GM12878 (cell line): ENCODE measurements around the gene FABP1. TPM values are rescaled to one million over a fixed set of nuclear protein-coding genes. Genes with fewer than 3 reads are reported as not detected.

ENCODE experiments used
- ATAC-seq: fragments of 200-7000 bp; cut with Tn5 transposase; 3 replicates; pipeline ENCODE4 v1.9.1; 2020; ENCODE audit warnings: mild to moderate bottlenecking, moderate library complexity
- BruUV-seq: library from RNA; stranded (reverse); fragments of 400-500 nt; replicated peaks from 2 replicates; lab custom pipeline; 2021; lab: Mats Ljungman, UMichigan
- CTCF ChIA-PET: fragments of 300-600 bp; sonication (Branson Sonifier 250); formaldehyde crosslinking; extraction: SDS; loops from one replicate; lab custom pipeline; 2021; ENCODE audit warnings: inconsistent platforms; lab: Yijun Ruan, JAX
- POLR2A ChIA-PET: fragments of 350-600 bp; formaldehyde crosslinking; extraction: SDS; loops from one replicate; lab custom pipeline; 2021; ENCODE audit warnings: inconsistent platforms; lab: Charles Lee
- RAD21 ChIA-PET: fragments of 300-600 bp; sonication (Branson Sonifier 250); formaldehyde crosslinking; loops from one replicate; lab custom pipeline; 2023; ENCODE audit warnings: antibody characterized with exemption; ENCODE audit not compliant: unreplicated experiment; lab: Charles Lee
- SMC1A ChIA-PET: fragments of 300-600 bp; sonication (Branson Sonifier 250); formaldehyde crosslinking; loops from one replicate; lab custom pipeline; 2023; ENCODE audit not compliant: unreplicated experiment, uncharacterized antibody; lab: Charles Lee
- DNase-seq: peaks from one replicate; pipeline ENCODE4 v3.0.0-alpha.2; 2011; ENCODE audit warnings: low read depth, low spot score
- FAIRE-seq: peaks from 3 replicates; lab custom pipeline; 2011; peaks lifted over from hg19 to GRCh38; lab: Jason Lieb, UNC
- H2AFZ ChIP-seq: 2 replicates; pipeline ENCODE4 v1.6.0; 2011; ENCODE audit warnings: low read depth, low read length, control low read depth; ENCODE audit not compliant: control insufficient read depth
- H3K27ac ChIP-seq: 2 replicates; pipeline ENCODE4 v1.5.1; 2011; ENCODE audit warnings: control low read depth; ENCODE audit not compliant: control insufficient read depth, insufficient read depth
- H3K27me3 ChIP-seq, 2 experiments: replicated peaks in 1 of 2; 2 replicates each; pipeline versions ENCODE4 v1.6.0 to v1.6.1; 2011; ENCODE audit warnings: low read length in 1 of 2; ENCODE audit not compliant: control insufficient read depth in 2 of 2, insufficient read depth in 2 of 2
- H3K36me3 ChIP-seq, 2 experiments: 2 replicates each; pipeline ENCODE4 v1.5.1; 2011; ENCODE audit warnings: low read length in 1 of 2; ENCODE audit not compliant: control insufficient read depth in 2 of 2, insufficient read depth in 2 of 2
- H3K4me1 ChIP-seq: 2 replicates; pipeline ENCODE4 v1.6.1; 2011; ENCODE audit warnings: mild to moderate bottlenecking, low read length, moderate library complexity, mixed read lengths; ENCODE audit not compliant: control insufficient read depth, insufficient read depth
- H3K4me2 ChIP-seq: 2 replicates; pipeline ENCODE4 v1.6.0; 2011; ENCODE audit warnings: control low read depth; ENCODE audit not compliant: control insufficient read depth, insufficient read depth
- H3K4me3 ChIP-seq: fragments of 200-600 bp; sonication (generic); 2 replicates; pipeline ENCODE4 v1.5.1; 2016
- H3K79me2 ChIP-seq: 2 replicates; pipeline ENCODE4 v1.6.0; 2011; ENCODE audit warnings: low read length; ENCODE audit not compliant: control insufficient read depth, insufficient read depth
- H3K9ac ChIP-seq: 2 replicates; pipeline ENCODE4 v1.8.0; 2011; ENCODE audit warnings: low read length, control low read depth, mixed read lengths; ENCODE audit not compliant: control insufficient read depth, insufficient read depth
- H3K9me3 ChIP-seq: replicated peaks from 3 replicates; pipeline ENCODE4 v1.5.1; 2011; ENCODE audit warnings: mild to moderate bottlenecking, low read length; ENCODE audit not compliant: control insufficient read depth, insufficient read depth
- H4K20me1 ChIP-seq: 2 replicates; pipeline ENCODE4 v1.6.0; 2011; ENCODE audit not compliant: control insufficient read depth, insufficient read depth
- CBX5 ChIP-seq: sonication (generic); IDR thresholded peaks from 2 replicates; pipeline ENCODE4 v1.6.1; 2016; ENCODE audit warnings: low read depth, moderate library complexity, mild to moderate bottlenecking, inconsistent platforms
- EP300 ChIP-seq, 2 experiments: fragments of 150-350 bp in 1 of 2; IDR thresholded peaks; 2 replicates each; pipeline ENCODE4 v1.6.1; 2011 to 2012; ENCODE audit warnings: low read depth in 2 of 2, low read length in 2 of 2, borderline replicate concordance in 1 of 2, improper control_type of control experiment in 1 of 2, inconsistent platforms in 1 of 2; ENCODE audit not compliant: control insufficient read depth in 1 of 2
- ETV6 ChIP-seq, 2 experiments: fragments of 450-650 bp in 1 of 2; IDR thresholded peaks in 1 of 2; conservative IDR thresholded peaks in 1 of 2; 2 replicates each; pipeline ENCODE4 v1.6.1; 2014; ENCODE audit warnings: antibody characterized with exemption in 1 of 2, borderline replicate concordance in 1 of 2, low read depth in 1 of 2, mild to moderate bottlenecking in 1 of 2, moderate library complexity in 1 of 2
- IKZF1 ChIP-seq: fragments of 450-650 bp; conservative IDR thresholded peaks from 2 replicates; pipeline ENCODE4 v1.6.1; 2017; ENCODE audit warnings: antibody characterized with exemption, mild to moderate bottlenecking
- JUNB ChIP-seq: IDR thresholded peaks from 2 replicates; pipeline ENCODE4 v1.6.1; 2016; ENCODE audit warnings: antibody characterized with exemption, mild to moderate bottlenecking
- NR2F1 ChIP-seq: fragments of 450-650 bp; conservative IDR thresholded peaks from 2 replicates; pipeline ENCODE4 v1.6.1; 2017; ENCODE audit warnings: mild to moderate bottlenecking
- RBBP5 ChIP-seq: fragments of 200-600 bp; sonication (generic); conservative IDR thresholded peaks from 2 replicates; pipeline ENCODE4 v1.6.1; 2016
- SMC3 ChIP-seq: IDR thresholded peaks from 2 replicates; pipeline ENCODE4 v1.6.1; 2011; ENCODE audit warnings: low read length, improper control_type of control experiment, borderline replicate concordance
- STAT1 ChIP-seq: fragments of 450-650 bp; conservative IDR thresholded peaks from 2 replicates; pipeline ENCODE4 v1.6.1; 2014; ENCODE audit warnings: antibody characterized with exemption, mild to moderate bottlenecking
- ZZZ3 ChIP-seq: IDR thresholded peaks from 2 replicates; pipeline ENCODE4 v1.6.1; 2011; ENCODE audit warnings: low read depth; ENCODE audit not compliant: control insufficient read depth, insufficient read length
- WGBS: methylation state at CpG from one replicate; pipeline ENCODE4 v1.1.6; 2016; ENCODE audit warnings: low lambda C conversion rate; ENCODE audit not compliant: insufficient replicate concordance, insufficient coverage; ENCODE audit errors: missing lambda C conversion rate; 5-methylcytosine and 5-hydroxymethylcytosine counted together
- in situ Hi-C: fragments of 300-500 bp; cut with MboI; formaldehyde crosslinking; loops from 9 replicates; pipeline ENCODE4 v1.14.3; 2018; ENCODE audit warnings: mixed read lengths
- intact Hi-C: fragments of 100-400 bp; cut with micrococcal nuclease; formaldehyde crosslinking; loops from one replicate; pipeline ENCODE4 v1.14.2; 2022; ENCODE audit not compliant: unreplicated experiment
- polyA plus RNA-seq, 11 experiments: library from polyadenylated mRNA; depleted of rRNA in 4 of 11; unstranded in 6 of 11; stranded (reverse) in 5 of 11; fragments of >200 nt; fragmentation: Nextera tagmentation in 4 of 11; fragmentation: Illumina TruSeq in 1 of 11; extraction: Ambion mirVana in 4 of 11; extraction: Trizol in 1 of 11; gene quantifications; 1 replicate in 1 of 11; 2 replicates in 10 of 11; pipeline versions ENCODE4 v1.2.1 to v1.2.3, GENCODE V29; 2011 to 2016; ENCODE audit warnings: inconsistent platforms in 2 of 11, missing spikeins in 2 of 11, low read depth in 1 of 11
- total RNA-seq, 4 experiments: library from RNA; depleted of rRNA in 3 of 4; stranded (reverse); fragments of >200 nt in 3 of 4; fragmentation: Illumina TruSeq in 1 of 4; extraction: Trizol in 1 of 4; gene quantifications; 2 replicates each; pipeline versions ENCODE4 v1.2.1 to v1.2.3, GENCODE V29; 2013 to 2021
- TF ChIP-seq, protein P1 (sequence below), 3 experiments: IDR thresholded peaks in 2 of 3; conservative IDR thresholded peaks in 1 of 3; 2 replicates each; pipeline ENCODE4 v1.5.1; 2011; ENCODE audit warnings: low read depth in 3 of 3, low read length in 3 of 3, mild to moderate bottlenecking in 3 of 3, control low read depth in 2 of 3, moderate library complexity in 2 of 3, inconsistent platforms in 1 of 3, mixed read lengths in 1 of 3; ENCODE audit not compliant: control insufficient read depth in 2 of 3, insufficient read depth in 1 of 3; ENCODE audit errors: extremely low read depth in 1 of 3
- TF ChIP-seq, protein P2 (sequence below): fragments of 150-350 bp; IDR thresholded peaks from 2 replicates; pipeline ENCODE4 v1.6.1; 2014; ENCODE audit warnings: mild to moderate bottlenecking, low read depth, low read length

The FABP1 gene
- total and polyA plus RNA-seq, 10 of the 15 experiments (the other 5 are each of a cell fraction or from before 2014, with no cell fraction given): not detected

DNA sequence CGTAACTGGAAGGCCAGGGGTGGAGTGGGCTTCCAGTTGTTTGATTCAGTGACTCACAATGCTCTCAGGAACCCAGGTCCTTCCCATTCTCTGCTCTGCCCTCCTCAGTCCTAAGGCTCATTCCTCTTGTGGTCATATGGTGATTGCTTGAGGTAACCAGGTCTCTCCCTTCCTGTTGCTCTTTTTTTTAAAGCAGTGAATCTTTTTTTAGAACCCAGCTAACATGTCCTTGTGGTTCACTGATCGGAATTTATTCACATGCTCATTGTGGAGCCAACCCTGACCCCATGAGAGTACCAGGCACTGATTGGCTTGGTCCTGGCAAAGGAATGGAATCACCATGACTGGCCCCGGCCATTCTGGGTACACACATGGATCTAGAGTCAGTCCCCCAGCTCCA is 49.7 kb upstream of the FABP1 start:
- DNase-seq (no peak), ATAC-seq (no peak), FAIRE-seq (no peak)
- BruUV-seq: no TSS peak
- H3K27me3 ChIP-seq: no peaks in the 10 kb centered on the region; a peak in 2 of 4 replicates
- ChIA-PET CTCF (interaction anchor here (0.8 to 1.2 kb wide), 2 partner anchors 9 to 15 kb away, joined by 3 read pairs; no protein-coding TSS in a partner anchor), SMC1A (no interaction called here), RAD21 (interaction anchor here (1.3 kb wide), 2 partner anchors 11 to 490 kb away, joined by 3 to 4 read pairs; no protein-coding TSS in a partner anchor), POLR2A (no interaction called here)
- no peak overlapping the region for H2AFZ ChIP-seq
- no peaks in the 10 kb centered on the region for H3K9me3 ChIP-seq
- no peak overlapping the region for H3K9ac ChIP-seq
- H3K36me3 ChIP-seq: no peaks in the 10 kb centered on the region
- 13% methylated on average over 3 of the region's 3 CpGs for WGBS
- intact Hi-C loops (no loop called here), in situ Hi-C loops (no loop called here)
- no peak overlapping the region for H3K27ac ChIP-seq
- no peaks in the 10 kb centered on the region for H3K4me1 ChIP-seq
- H3K79me2 ChIP-seq: no peaks in the 10 kb centered on the region
- H4K20me1 ChIP-seq: no peaks in the 10 kb centered on the region
- TF ChIP-seq NR2F1 (no peak), ZZZ3 (no peak), STAT1 (no peak), RBBP5 (no peak), CBX5 (no peak), IKZF1 (no peak), SMC3 (no peak), EP300 (IDR thresholded peaks at IDR 0.05; ENCODE audit: borderline replicate concordance in 1 of 2, control insufficient read depth in 1 of 2, low read depth in 2 of 2, low read length in 2 of 2) (no peak), ETV6 (conservative IDR thresholded peaks at IDR 0.05 in 1 of 2, IDR thresholded peaks at IDR 0.05 in 1 of 2; ENCODE audit: borderline replicate concordance in 1 of 2, low read depth in 1 of 2) (no peak), JUNB (no peak)
- TF ChIP-seq, protein P1, sequence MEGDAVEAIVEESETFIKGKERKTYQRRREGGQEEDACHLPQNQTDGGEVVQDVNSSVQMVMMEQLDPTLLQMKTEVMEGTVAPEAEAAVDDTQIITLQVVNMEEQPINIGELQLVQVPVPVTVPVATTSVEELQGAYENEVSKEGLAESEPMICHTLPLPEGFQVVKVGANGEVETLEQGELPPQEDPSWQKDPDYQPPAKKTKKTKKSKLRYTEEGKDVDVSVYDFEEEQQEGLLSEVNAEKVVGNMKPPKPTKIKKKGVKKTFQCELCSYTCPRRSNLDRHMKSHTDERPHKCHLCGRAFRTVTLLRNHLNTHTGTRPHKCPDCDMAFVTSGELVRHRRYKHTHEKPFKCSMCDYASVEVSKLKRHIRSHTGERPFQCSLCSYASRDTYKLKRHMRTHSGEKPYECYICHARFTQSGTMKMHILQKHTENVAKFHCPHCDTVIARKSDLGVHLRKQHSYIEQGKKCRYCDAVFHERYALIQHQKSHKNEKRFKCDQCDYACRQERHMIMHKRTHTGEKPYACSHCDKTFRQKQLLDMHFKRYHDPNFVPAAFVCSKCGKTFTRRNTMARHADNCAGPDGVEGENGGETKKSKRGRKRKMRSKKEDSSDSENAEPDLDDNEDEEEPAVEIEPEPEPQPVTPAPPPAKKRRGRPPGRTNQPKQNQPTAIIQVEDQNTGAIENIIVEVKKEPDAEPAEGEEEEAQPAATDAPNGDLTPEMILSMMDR (IDR thresholded peaks at IDR 0.05 in 2 of 3, conservative IDR thresholded peaks at IDR 0.05 in 1 of 3; ENCODE audit: control insufficient read depth in 2 of 3, extremely low read depth in 1 of 3, insufficient read depth in 1 of 3, low read depth in 3 of 3, low read length in 3 of 3): no peak
- TF ChIP-seq, protein P2, sequence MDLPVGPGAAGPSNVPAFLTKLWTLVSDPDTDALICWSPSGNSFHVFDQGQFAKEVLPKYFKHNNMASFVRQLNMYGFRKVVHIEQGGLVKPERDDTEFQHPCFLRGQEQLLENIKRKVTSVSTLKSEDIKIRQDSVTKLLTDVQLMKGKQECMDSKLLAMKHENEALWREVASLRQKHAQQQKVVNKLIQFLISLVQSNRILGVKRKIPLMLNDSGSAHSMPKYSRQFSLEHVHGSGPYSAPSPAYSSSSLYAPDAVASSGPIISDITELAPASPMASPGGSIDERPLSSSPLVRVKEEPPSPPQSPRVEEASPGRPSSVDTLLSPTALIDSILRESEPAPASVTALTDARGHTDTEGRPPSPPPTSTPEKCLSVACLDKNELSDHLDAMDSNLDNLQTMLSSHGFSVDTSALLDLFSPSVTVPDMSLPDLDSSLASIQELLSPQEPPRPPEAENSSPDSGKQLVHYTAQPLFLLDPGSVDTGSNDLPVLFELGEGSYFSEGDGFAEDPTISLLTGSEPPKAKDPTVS: no peak
- no peak overlapping the region for H3K4me3 ChIP-seq
- no peak overlapping the region for H3K4me2 ChIP-seq
